Astrocyte (in vitro differentiated cells and primary cell): ENCODE measurements around the gene UROC1. TPM values are rescaled to one million over a fixed set of nuclear protein-coding genes. Genes with fewer than 3 reads are reported as not detected.

Source experiments
- DNase-seq: peaks from one replicate; pipeline ENCODE4 v3.0.0-alpha.2; 2010; ENCODE audit warnings: low read depth
- FAIRE-seq: peaks from 2 replicates; lab custom pipeline; 2011; peaks lifted over from hg19 to GRCh38; lab: Jason Lieb, UNC
- H2AFZ ChIP-seq: 2 replicates; pipeline ENCODE4 v1.6.0; 2012; ENCODE audit warnings: low read depth, low read length, inconsistent platforms
- H3K27ac ChIP-seq: 2 replicates; pipeline ENCODE4 v1.5.1; 2011; ENCODE audit warnings: low read depth, low read length, inconsistent platforms
- H3K27me3 ChIP-seq: 2 replicates; pipeline ENCODE4 v1.6.0; 2011; ENCODE audit warnings: low read length, inconsistent platforms; ENCODE audit not compliant: insufficient read depth
- H3K36me3 ChIP-seq: 2 replicates; pipeline ENCODE4 v1.5.1; 2011; ENCODE audit warnings: low read length, inconsistent platforms; ENCODE audit not compliant: insufficient read depth
- H3K4me1 ChIP-seq: 2 replicates; pipeline ENCODE4 v1.5.1; 2011; ENCODE audit warnings: low read length, inconsistent platforms; ENCODE audit not compliant: insufficient read depth
- H3K4me2 ChIP-seq: 2 replicates; pipeline ENCODE4 v1.6.0; 2012; ENCODE audit warnings: low read length, inconsistent platforms
- H3K4me3 ChIP-seq: 2 replicates; pipeline ENCODE4 v1.5.1; 2011; ENCODE audit warnings: low read depth, mild to moderate bottlenecking, low read length, inconsistent platforms; ENCODE audit not compliant: insufficient read depth
- H3K79me2 ChIP-seq: 2 replicates; pipeline ENCODE4 v1.6.0; 2012; ENCODE audit warnings: mild to moderate bottlenecking, low read length, inconsistent platforms; ENCODE audit not compliant: insufficient read depth
- H3K9ac ChIP-seq: 2 replicates; pipeline ENCODE4 v1.6.0; 2012; ENCODE audit warnings: mild to moderate bottlenecking, low read length, inconsistent platforms
- H3K9me3 ChIP-seq: 2 replicates; pipeline ENCODE4 v1.5.1; 2012; ENCODE audit warnings: low read depth, mild to moderate bottlenecking, low read length, inconsistent platforms; ENCODE audit not compliant: insufficient read depth
- H4K20me1 ChIP-seq: 2 replicates; pipeline ENCODE4 v1.6.0; 2012; ENCODE audit warnings: low read length, inconsistent platforms; ENCODE audit not compliant: insufficient read depth
- H3K27ac Mint-ChIP-seq: one replicate; pipeline ENCODE4 v1.8.0; 2021; ENCODE audit warnings: mild to moderate bottlenecking, mixed read lengths; ENCODE audit not compliant: unreplicated experiment
- H3K27me3 Mint-ChIP-seq: one replicate; pipeline ENCODE4 v1.8.0; 2021; ENCODE audit warnings: low read depth, mixed read lengths; ENCODE audit not compliant: unreplicated experiment
- H3K36me3 Mint-ChIP-seq: one replicate; pipeline ENCODE4 v1.8.0; 2021; ENCODE audit warnings: low read depth, mixed read lengths; ENCODE audit not compliant: unreplicated experiment
- H3K4me1 Mint-ChIP-seq: one replicate; pipeline ENCODE4 v1.8.0; 2021; ENCODE audit warnings: low read depth, mixed read lengths; ENCODE audit not compliant: unreplicated experiment
- H3K4me3 Mint-ChIP-seq: one replicate; pipeline ENCODE4 v1.8.0; 2021; ENCODE audit warnings: mild to moderate bottlenecking, moderate library complexity, mixed read lengths; ENCODE audit not compliant: unreplicated experiment
- H3K9me3 Mint-ChIP-seq: one replicate; pipeline ENCODE4 v1.8.0; 2021; ENCODE audit warnings: mild to moderate bottlenecking, mixed read lengths; ENCODE audit not compliant: unreplicated experiment
- EZH2 ChIP-seq: IDR thresholded peaks from 2 replicates; pipeline ENCODE4 v1.6.1; 2012; ENCODE audit warnings: mild to moderate bottlenecking, low read length, inconsistent platforms; ENCODE audit not compliant: insufficient read depth
- total RNA-seq: library from RNA; stranded (reverse); gene quantifications from 2 replicates; pipeline ENCODE4 v1.2.1, GENCODE V29; 2021
- TF ChIP-seq, protein P1 (sequence below): IDR thresholded peaks from 2 replicates; pipeline ENCODE4 v1.5.1; 2011; ENCODE audit warnings: low read depth, mild to moderate bottlenecking, inconsistent platforms, low read length, moderate library complexity; ENCODE audit not compliant: insufficient read depth

The UROC1 gene
- total RNA-seq, 1 donor from 2014 or later = not detected

GRCh38 chr3:126554560-126555525 is 37.3 kb upstream of the UROC1 start:
- Mint-ChIP-seq H3K4me3 (no peak overlapping the region), H3K27ac (no peak overlapping the region), H3K36me3 (no peaks in the 10 kb centered on the region), H3K4me1 (no peaks in the 10 kb centered on the region), H3K9me3 (peaks cover 2% of the 10 kb centered on the region), H3K27me3 (peaks cover 18% of the 10 kb centered on the region)
- H2AFZ ChIP-seq = no peak overlapping the region
- no peaks in the 10 kb centered on the region for H4K20me1 ChIP-seq
- TF ChIP-seq, protein P1, sequence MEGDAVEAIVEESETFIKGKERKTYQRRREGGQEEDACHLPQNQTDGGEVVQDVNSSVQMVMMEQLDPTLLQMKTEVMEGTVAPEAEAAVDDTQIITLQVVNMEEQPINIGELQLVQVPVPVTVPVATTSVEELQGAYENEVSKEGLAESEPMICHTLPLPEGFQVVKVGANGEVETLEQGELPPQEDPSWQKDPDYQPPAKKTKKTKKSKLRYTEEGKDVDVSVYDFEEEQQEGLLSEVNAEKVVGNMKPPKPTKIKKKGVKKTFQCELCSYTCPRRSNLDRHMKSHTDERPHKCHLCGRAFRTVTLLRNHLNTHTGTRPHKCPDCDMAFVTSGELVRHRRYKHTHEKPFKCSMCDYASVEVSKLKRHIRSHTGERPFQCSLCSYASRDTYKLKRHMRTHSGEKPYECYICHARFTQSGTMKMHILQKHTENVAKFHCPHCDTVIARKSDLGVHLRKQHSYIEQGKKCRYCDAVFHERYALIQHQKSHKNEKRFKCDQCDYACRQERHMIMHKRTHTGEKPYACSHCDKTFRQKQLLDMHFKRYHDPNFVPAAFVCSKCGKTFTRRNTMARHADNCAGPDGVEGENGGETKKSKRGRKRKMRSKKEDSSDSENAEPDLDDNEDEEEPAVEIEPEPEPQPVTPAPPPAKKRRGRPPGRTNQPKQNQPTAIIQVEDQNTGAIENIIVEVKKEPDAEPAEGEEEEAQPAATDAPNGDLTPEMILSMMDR = no peak
- no peak for TF ChIP-seq EZH2
- no peak overlapping the region for H3K4me2 ChIP-seq
- H3K9me3 ChIP-seq = no peaks in the 10 kb centered on the region
- FAIRE-seq = no peak
- no peak overlapping the region for H3K9ac ChIP-seq
- H3K4me3 ChIP-seq = no peak overlapping the region
- no peak for DNase-seq
- H3K79me2 ChIP-seq = no peaks in the 10 kb centered on the region
- peaks cover 18% of the 10 kb centered on the region for H3K27me3 ChIP-seq
- no peak overlapping the region for H3K27ac ChIP-seq
- no peaks in the 10 kb centered on the region for H3K4me1 ChIP-seq
- H3K36me3 ChIP-seq = no peaks in the 10 kb centered on the region

- H3K27me3 ChIP-seq = peaks cover 19% of the 10 kb centered on the region
- H3K79me2 ChIP-seq = no peaks in the 10 kb centered on the region
- Mint-ChIP-seq H3K27ac (no peak overlapping the region), H3K9me3 (no peaks in the 10 kb centered on the region), H3K4me1 (no peaks in the 10 kb centered on the region), H3K27me3 (peaks cover 24% of the 10 kb centered on the region), H3K36me3 (no peaks in the 10 kb centered on the region), H3K4me3 (no peak overlapping the region)
- H4K20me1 ChIP-seq = no peaks in the 10 kb centered on the region
- no peaks in the 10 kb centered on the region for H3K36me3 ChIP-seq
- TF ChIP-seq, protein P1 = no peak
- no peak for TF ChIP-seq EZH2
- H3K9ac ChIP-seq = no peak overlapping the region
- no peaks in the 10 kb centered on the region for H3K4me1 ChIP-seq
- H3K9me3 ChIP-seq = no peaks in the 10 kb centered on the region
- no peak overlapping the region for H3K4me3 ChIP-seq
- H3K27ac ChIP-seq = no peak overlapping the region
- FAIRE-seq (no peak), DNase-seq (no peak)
- H2AFZ ChIP-seq = no peak overlapping the region
- H3K4me2 ChIP-seq = no peak overlapping the region
Observed at GRCh38 chr3:126553284-126554084, 35.9 kb upstream of the UROC1 start.
